ENCODE results near the gene KCND3. TPM values are rescaled to one million over a fixed set of nuclear protein-coding genes. Genes with fewer than 3 reads are reported as not detected.

Gene KCND3
- total RNA-seq, 1 experiment from 2014 or later: 0.15 TPM

DNA sequence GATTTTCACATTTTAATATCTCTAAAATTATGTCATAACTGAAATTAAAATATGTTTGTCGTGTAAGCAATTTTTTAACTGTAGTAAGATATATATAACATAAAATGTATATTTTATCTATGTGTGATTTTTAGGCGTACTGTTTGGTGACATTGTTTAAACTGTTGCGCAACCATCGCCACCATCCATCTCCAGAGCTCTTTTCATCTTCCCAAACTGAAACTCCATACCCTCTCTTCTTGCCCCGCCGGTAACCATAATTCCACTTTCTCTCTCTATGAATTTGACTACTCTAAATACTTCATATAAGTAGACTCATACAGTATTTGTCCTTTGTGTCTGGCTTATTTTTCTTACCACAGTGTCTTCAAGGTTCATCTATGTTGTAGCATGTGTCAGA is 167.3 kb downstream of the KCND3 start:
- Histone ChIP-seq H2BK5ac (ENCODE audit: insufficient read length, low read length) (no peak overlapping the region), H2BK120ac (ENCODE audit: low read depth, low read length, poor library complexity, severe bottlenecking) (no peak overlapping the region), H4K5ac (ENCODE audit: insufficient read length, low read depth, low read length) (no peak overlapping the region), H3K9me3 (ENCODE audit: control insufficient read depth, low read depth, low read length) (no peaks in the 10 kb centered on the region), H3T11ph (ENCODE audit: low read length) (no peak overlapping the region), H3K23ac (ENCODE audit: insufficient read length, low read depth, low read length) (no peak overlapping the region), H2BK20ac (ENCODE audit: low read depth, low read length, poor library complexity, severe bottlenecking) (no peak overlapping the region), H3K4me1 (ENCODE audit: insufficient read depth, low read length) (no peaks in the 10 kb centered on the region), H3K56ac (ENCODE audit: insufficient read length, low read depth, low read length) (no peak overlapping the region), H2AFZ (ENCODE audit: low read length) (no peak overlapping the region), H3K9ac (ENCODE audit: extremely low read depth, insufficient read length, low read length) (no peak overlapping the region), H3K4ac (ENCODE audit: low read depth, low read length) (no peak overlapping the region), H4K20me1 (ENCODE audit: control insufficient read depth, insufficient read depth, insufficient read length) (no peaks in the 10 kb centered on the region), H3K27me3 (ENCODE audit: insufficient read depth, low read length) (no peaks in the 10 kb centered on the region), H4K8ac (replicated peaks; ENCODE audit: insufficient read length, low read depth, low read length) (no peak overlapping the region), H3K18ac (ENCODE audit: insufficient read length, low read depth, low read length) (no peak overlapping the region), H3K23me2 (ENCODE audit: insufficient read length, low read depth, low read length, poor library complexity, severe bottlenecking) (no peaks in the 10 kb centered on the region), H3K4me2 (ENCODE audit: insufficient read depth, insufficient read length, low read length) (no peak overlapping the region), H3K14ac (ENCODE audit: insufficient read depth, low read length) (no peak overlapping the region), H4K91ac (ENCODE audit: insufficient read length, low read depth, low read length) (no peak overlapping the region), H2BK15ac (ENCODE audit: low read depth, low read length) (no peak overlapping the region), H3K27ac (ENCODE audit: insufficient read length, low read depth, low read length) (no peak overlapping the region), H2BK12ac (ENCODE audit: insufficient read length, low read depth, low read length) (no peak overlapping the region), H2AK5ac (ENCODE audit: insufficient read length, low read length) (no peak overlapping the region), H3K79me2 (ENCODE audit: insufficient read depth, low read length) (no peaks in the 10 kb centered on the region), H3K79me1 (ENCODE audit: insufficient read depth, low read depth, low read length, poor library complexity, severe bottlenecking) (no peaks in the 10 kb centered on the region)
- peaks cover 5% of the 10 kb centered on the region in 2 experiments for H3K9me3 Mint-ChIP-seq
- TF ChIP-seq, protein P1, sequence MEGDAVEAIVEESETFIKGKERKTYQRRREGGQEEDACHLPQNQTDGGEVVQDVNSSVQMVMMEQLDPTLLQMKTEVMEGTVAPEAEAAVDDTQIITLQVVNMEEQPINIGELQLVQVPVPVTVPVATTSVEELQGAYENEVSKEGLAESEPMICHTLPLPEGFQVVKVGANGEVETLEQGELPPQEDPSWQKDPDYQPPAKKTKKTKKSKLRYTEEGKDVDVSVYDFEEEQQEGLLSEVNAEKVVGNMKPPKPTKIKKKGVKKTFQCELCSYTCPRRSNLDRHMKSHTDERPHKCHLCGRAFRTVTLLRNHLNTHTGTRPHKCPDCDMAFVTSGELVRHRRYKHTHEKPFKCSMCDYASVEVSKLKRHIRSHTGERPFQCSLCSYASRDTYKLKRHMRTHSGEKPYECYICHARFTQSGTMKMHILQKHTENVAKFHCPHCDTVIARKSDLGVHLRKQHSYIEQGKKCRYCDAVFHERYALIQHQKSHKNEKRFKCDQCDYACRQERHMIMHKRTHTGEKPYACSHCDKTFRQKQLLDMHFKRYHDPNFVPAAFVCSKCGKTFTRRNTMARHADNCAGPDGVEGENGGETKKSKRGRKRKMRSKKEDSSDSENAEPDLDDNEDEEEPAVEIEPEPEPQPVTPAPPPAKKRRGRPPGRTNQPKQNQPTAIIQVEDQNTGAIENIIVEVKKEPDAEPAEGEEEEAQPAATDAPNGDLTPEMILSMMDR (conservative IDR thresholded peaks at IDR 0.05): no peak
- H3K27me3 Mint-ChIP-seq (ENCODE audit: low read depth): peaks cover 10% of the 10 kb centered on the region
- DNase-seq: no peak
- WGBS (ENCODE audit: extremely low coverage, insufficient read length, low lambda C conversion rate): no CpG with 5 or more reads among the region's 6 CpGs
- H3K36me3 Mint-ChIP-seq (ENCODE audit: insufficient read depth in 1 of 3, low read depth in 3 of 3): no peaks in the 10 kb centered on the region; a peak in 1 of 7 replicates
- no peaks in the 10 kb centered on the region; a peak in 1 of 4 replicates for H3K4me1 Mint-ChIP-seq
- no peak overlapping the region for H3K4me3 Mint-ChIP-seq
- no peak overlapping the region for H3K27ac Mint-ChIP-seq

Measured in H9 (cell line).